HCT116 (cell line): ENCODE measurements around the gene ATP6V1A. TPM values are rescaled to one million over a fixed set of nuclear protein-coding genes. Genes with fewer than 3 reads are reported as not detected.

Source experiments
- ATAC-seq: fragments of 200-7000 bp; cut with Tn5 transposase; 2 replicates; pipeline ENCODE4 v1.9.1; 2020; ENCODE audit warnings: mild to moderate bottlenecking, moderate library complexity
- BruUV-seq: library from RNA; stranded (reverse); fragments of 400-500 nt; replicated peaks from 2 replicates; lab custom pipeline; 2021; lab: Mats Ljungman, UMichigan
- CTCF ChIA-PET: fragments of 300-600 bp; sonication (Branson Sonifier 250); formaldehyde crosslinking; loops from one replicate; lab custom pipeline; 2021; ENCODE audit warnings: antibody characterized with exemption; lab: Charles Lee
- POLR2A ChIA-PET: fragments of 300-600, 350-600 bp; sonication (Branson Sonifier 250); formaldehyde crosslinking; loops from one replicate; lab custom pipeline; 2021; ENCODE audit warnings: antibody characterized with exemption; lab: Charles Lee
- RAD21 ChIA-PET, 2 experiments: fragments of 300-600 bp; sonication (Branson Sonifier 250); formaldehyde crosslinking; loops; one replicate each; lab custom pipeline; 2023; ENCODE audit warnings: low total read pairs in 2 of 2; ENCODE audit not compliant: uncharacterized antibody in 2 of 2, unreplicated experiment in 2 of 2, low non-redundant PET in 1 of 2; lab: Charles Lee
- DNase-seq: peaks from one replicate; pipeline ENCODE4 v3.0.0-alpha.2; 2010; ENCODE audit warnings: low read depth, low spot score
- H2AFZ ChIP-seq: fragments of 200-600 bp; shearing (Covaris generic), sonication (generic); 2 replicates; pipeline ENCODE4 v1.6.1; 2017; ENCODE audit warnings: low read depth, mixed run types, mixed read lengths, antibody characterized with exemption, low read length; ENCODE audit not compliant: poor library complexity, severe bottlenecking
- H3K27ac ChIP-seq: 2 replicates; pipeline ENCODE4 v1.5.1; 2012; ENCODE audit warnings: low read depth, low read length
- H3K27me3 ChIP-seq: fragments of 200-600 bp; sonication (generic); 2 replicates; pipeline ENCODE4 v1.6.1; 2016; ENCODE audit warnings: mixed run types, low read length, mixed read lengths; ENCODE audit not compliant: insufficient read depth
- H3K36me3 ChIP-seq, 2 experiments: fragments of 200-500 bp in 1 of 2; fragments of 200-600 bp in 1 of 2; sonication (Bioruptor generic) in 1 of 2; sonication (generic) in 1 of 2; 2 replicates each; pipeline versions ENCODE4 v1.5.1 to v1.6.1; 2014 to 2016; ENCODE audit warnings: low read length in 2 of 2, inconsistent platforms in 1 of 2, mixed read lengths in 1 of 2, mixed run types in 1 of 2; ENCODE audit not compliant: insufficient read depth in 2 of 2, control insufficient read depth in 1 of 2
- H3K4me1 ChIP-seq, 2 experiments: fragments of 200-600 bp in 1 of 2; sonication (generic) in 1 of 2; 2 replicates each; pipeline versions ENCODE4 v1.5.1 to v1.6.1; 2012 to 2017; ENCODE audit warnings: low read length in 2 of 2, inconsistent platforms in 1 of 2, mild to moderate bottlenecking in 1 of 2, mixed read lengths in 1 of 2, mixed run types in 1 of 2, moderate library complexity in 1 of 2; ENCODE audit not compliant: insufficient read depth in 2 of 2, control insufficient read depth in 1 of 2
- H3K4me2 ChIP-seq: fragments of 200-600 bp; sonication (generic); 2 replicates; pipeline ENCODE4 v1.6.1; 2017; ENCODE audit warnings: mixed run types, low read length, mixed read lengths
- H3K4me3 ChIP-seq, 2 experiments: fragments of 200-600 bp in 1 of 2; sonication (generic) in 1 of 2; replicated peaks in 1 of 2; 2 replicates each; pipeline ENCODE4 v1.5.1; 2011 to 2016; ENCODE audit warnings: low read length in 2 of 2, control low read depth in 1 of 2, low read depth in 1 of 2, mild to moderate bottlenecking in 1 of 2, mixed read lengths in 1 of 2, mixed run types in 1 of 2
- H3K79me2 ChIP-seq: fragments of 200-600 bp; sonication (generic); 2 replicates; pipeline ENCODE4 v1.6.1; 2017; ENCODE audit warnings: mild to moderate bottlenecking, mixed run types, low read length, moderate library complexity, mixed read lengths; ENCODE audit not compliant: insufficient read depth
- H3K9ac ChIP-seq: fragments of 200-600 bp; sonication (generic); 2 replicates; pipeline ENCODE4 v1.6.1; 2016; ENCODE audit warnings: low read length, mixed read lengths
- H3K9me2 ChIP-seq: fragments of 200-600 bp; sonication (generic), shearing (Covaris generic); 2 replicates; pipeline ENCODE4 v1.6.1; 2017; ENCODE audit warnings: mixed run types, mild to moderate bottlenecking, moderate library complexity; ENCODE audit not compliant: insufficient read depth
- H3K9me3 ChIP-seq, 2 experiments: fragments of 200-500 bp in 1 of 2; fragments of 200-600 bp in 1 of 2; sonication (Bioruptor generic) in 1 of 2; sonication (generic) in 1 of 2; 2 replicates each; pipeline ENCODE4 v1.6.1; 2014 to 2017; ENCODE audit warnings: low read length in 2 of 2, mixed read lengths in 2 of 2, inconsistent platforms in 1 of 2, low read depth in 1 of 2, mild to moderate bottlenecking in 1 of 2, mixed run types in 1 of 2, moderate library complexity in 1 of 2; ENCODE audit not compliant: control insufficient read depth in 1 of 2, insufficient read depth in 1 of 2
- H4K20me1 ChIP-seq: fragments of 200-600 bp; sonication (generic), shearing (Covaris generic); 2 replicates; pipeline ENCODE4 v1.6.1; 2017; ENCODE audit warnings: mixed run types, mild to moderate bottlenecking, moderate library complexity; ENCODE audit not compliant: insufficient read depth
- CTCF ChIP-seq, 3 experiments: fragments of 200-600 bp in 1 of 3; sonication (generic) in 1 of 3; IDR thresholded peaks in 2 of 3; conservative IDR thresholded peaks in 1 of 3; 2 replicates each; pipeline ENCODE4 v1.5.1; 2012 to 2017; ENCODE audit warnings: low read depth in 2 of 3, low read length in 2 of 3, antibody characterized with exemption in 1 of 3, borderline replicate concordance in 1 of 3, control low read depth in 1 of 3, mild to moderate bottlenecking in 1 of 3, mixed read lengths in 1 of 3, mixed run types in 1 of 3, moderate library complexity in 1 of 3; ENCODE audit not compliant: insufficient read depth in 1 of 3
- FOSL1 ChIP-seq: IDR thresholded peaks from 2 replicates; pipeline ENCODE4 v1.6.1; 2012; ENCODE audit warnings: low read depth
- POLR2AphosphoS5 ChIP-seq: IDR thresholded peaks from 2 replicates; pipeline ENCODE4 v1.6.1; 2011; ENCODE audit warnings: mild to moderate bottlenecking, low read depth, low read length, moderate library complexity
- intact Hi-C: fragments of 100-400 bp; cut with micrococcal nuclease; formaldehyde crosslinking; loops from 2 replicates; pipeline ENCODE4 v1.10.0; 2022
- total RNA-seq: library from RNA; stranded (reverse); gene quantifications from one replicate; pipeline ENCODE4 v1.2.1, GENCODE V29; 2021; ENCODE audit not compliant: unreplicated experiment

ATP6V1A gene
- total RNA-seq, 1 experiment from 2014 or later, result 54.7 TPM

- no TSS peak for BruUV-seq
- Histone ChIP-seq H3K27ac (no peak overlapping the region), H4K20me1 (no peaks in the 10 kb centered on the region), H3K9me2 (no peaks in the 10 kb centered on the region), H3K9me3 (no peaks in the 10 kb centered on the region), H3K36me3 (no peaks in the 10 kb centered on the region), H3K4me1 (no peaks in the 10 kb centered on the region), H3K9ac (no peak overlapping the region), H2AFZ (no peak overlapping the region), H3K79me2 (no peaks in the 10 kb centered on the region), H3K4me3 (no peak overlapping the region), H3K4me2 (no peak overlapping the region)
- intact Hi-C loops, result no loop called here
- ChIA-PET CTCF (no interaction called here), POLR2A (no interaction called here)
- ATAC-seq, result no peak
- DNase-seq, result no peak
- TF ChIP-seq CTCF (IDR thresholded peaks at IDR 0.05 in 2 of 3, conservative IDR thresholded peaks at IDR 0.05 in 1 of 3; ENCODE audit: borderline replicate concordance in 1 of 3, insufficient read depth in 1 of 3, low read depth in 2 of 3, low read length in 2 of 3), result no peak
- TF ChIP-seq POLR2AphosphoS5, result no peak
- TF ChIP-seq, all 23 proteins: peak for 0
- no peaks in the 10 kb centered on the region for H3K27me3 ChIP-seq
- RAD21 ChIA-PET, result no interaction called here
These were observed 73.0 kb downstream of the ATP6V1A start for GRCh38 chr3:113819866-113820265.

GRCh38 chr3:113825090-113825489 lies 78.3 kb downstream of the ATP6V1A start:
- Histone ChIP-seq H3K4me1 (peaks cover under 1 to 7% of the 10 kb centered on the region in 2 experiments; a peak in 3 of 4 replicates), H3K4me3 (no peak overlapping the region), H3K79me2 (no peaks in the 10 kb centered on the region), H3K9ac (no peak overlapping the region), H3K27ac (no peak overlapping the region), H2AFZ (peak overlapping the region; percentile 6), H3K4me2 (no peak overlapping the region), H4K20me1 (no peaks in the 10 kb centered on the region), H3K9me3 (no peaks in the 10 kb centered on the region), H3K36me3 (no peaks in the 10 kb centered on the region), H3K27me3 (no peaks in the 10 kb centered on the region), H3K9me2 (no peaks in the 10 kb centered on the region)
- ChIA-PET POLR2A (interaction anchor here (0.6 kb wide), 1 partner anchor 78 kb away, joined by 3 read pairs; the partner anchor contains the start of gene ATP6V1A), RAD21 (no interaction called here), CTCF (interaction anchor here (1.2 to 1.8 kb wide), 3 partner anchors 10 to 20 kb away, joined by 3 to 12 read pairs (median 9); partner anchors contain the start of gene GRAMD1C)
- ATAC-seq (peak; percentile 88), DNase-seq (no peak)
- no TSS peak for BruUV-seq
- intact Hi-C loops, result no loop called here
- TF ChIP-seq CTCF (IDR thresholded peaks at IDR 0.05 in 2 of 3, conservative IDR thresholded peaks at IDR 0.05 in 1 of 3; ENCODE audit: borderline replicate concordance in 1 of 3, insufficient read depth in 1 of 3, low read depth in 2 of 3, low read length in 2 of 3) (peak in 2 of 3 experiments; percentile 47 to 48; a peak in 4 of 6 replicates), FOSL1 (no peak)
